Measurements from ENCODE around the gene KITLG.
"Not testable (repeated sequence)": the region's sequence is repeated elsewhere in the genome, so short reads cannot be mapped to it uniquely, and the experiment has no call there.

Gene KITLG

DNA sequence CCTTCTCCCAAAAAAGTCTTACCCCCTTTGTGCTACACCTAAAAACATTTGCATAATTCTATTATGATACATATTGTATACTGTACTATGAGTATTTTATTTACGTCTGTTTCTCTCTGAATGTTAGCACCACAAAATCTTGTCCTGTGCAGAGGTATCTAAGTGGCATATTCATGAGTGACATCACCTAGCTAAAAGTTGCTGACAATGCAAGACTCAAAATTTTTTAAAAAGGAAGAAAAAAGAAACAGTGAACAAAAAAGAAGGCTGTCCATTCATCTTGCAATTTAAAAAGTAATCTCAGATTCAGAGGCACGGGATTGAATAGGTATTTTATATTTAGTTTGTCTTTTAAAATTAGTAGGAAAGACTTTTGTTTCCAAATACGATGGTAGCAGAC lies 69.4 kb downstream of the KITLG start:
- no peak for DNase-seq
- H3K27ac ChIP-seq (ENCODE audit: low read length): no peak overlapping the region
- H3K4me1 ChIP-seq (ENCODE audit: low read length): no peaks in the 10 kb centered on the region
- H3F3A ChIP-seq (ENCODE audit: insufficient read depth, low read length): no peaks in the 10 kb centered on the region
- no peaks in the 10 kb centered on the region for H3K9me2 ChIP-seq (replicated peaks; ENCODE audit: insufficient read depth, low read length)
- no peaks in the 10 kb centered on the region for H3K9me3 ChIP-seq (replicated peaks; ENCODE audit: insufficient read depth, low read length)
- no peak overlapping the region for H2AFZ ChIP-seq (ENCODE audit: low read length)
- no peak overlapping the region for H3K4me3 ChIP-seq (ENCODE audit: low read length)
- no peaks in the 10 kb centered on the region for H3K36me3 ChIP-seq (replicated peaks; ENCODE audit: insufficient read depth, low read length)
- H4K20me1 ChIP-seq (ENCODE audit: insufficient read depth, low read length): no peaks in the 10 kb centered on the region
- no peak overlapping the region for H3K9ac ChIP-seq (ENCODE audit: low read length)
- TF ChIP-seq EZH2phosphoT487 (IDR thresholded peaks at IDR 0.05; ENCODE audit: low read length) (no peak), EZH2 (optimal IDR thresholded peaks at IDR 0.05; ENCODE audit: low read depth, low read length) (no peak)
- TF ChIP-seq, protein P1, sequence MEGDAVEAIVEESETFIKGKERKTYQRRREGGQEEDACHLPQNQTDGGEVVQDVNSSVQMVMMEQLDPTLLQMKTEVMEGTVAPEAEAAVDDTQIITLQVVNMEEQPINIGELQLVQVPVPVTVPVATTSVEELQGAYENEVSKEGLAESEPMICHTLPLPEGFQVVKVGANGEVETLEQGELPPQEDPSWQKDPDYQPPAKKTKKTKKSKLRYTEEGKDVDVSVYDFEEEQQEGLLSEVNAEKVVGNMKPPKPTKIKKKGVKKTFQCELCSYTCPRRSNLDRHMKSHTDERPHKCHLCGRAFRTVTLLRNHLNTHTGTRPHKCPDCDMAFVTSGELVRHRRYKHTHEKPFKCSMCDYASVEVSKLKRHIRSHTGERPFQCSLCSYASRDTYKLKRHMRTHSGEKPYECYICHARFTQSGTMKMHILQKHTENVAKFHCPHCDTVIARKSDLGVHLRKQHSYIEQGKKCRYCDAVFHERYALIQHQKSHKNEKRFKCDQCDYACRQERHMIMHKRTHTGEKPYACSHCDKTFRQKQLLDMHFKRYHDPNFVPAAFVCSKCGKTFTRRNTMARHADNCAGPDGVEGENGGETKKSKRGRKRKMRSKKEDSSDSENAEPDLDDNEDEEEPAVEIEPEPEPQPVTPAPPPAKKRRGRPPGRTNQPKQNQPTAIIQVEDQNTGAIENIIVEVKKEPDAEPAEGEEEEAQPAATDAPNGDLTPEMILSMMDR (IDR thresholded peaks at IDR 0.05; ENCODE audit: low read length): no peak
- H3K79me2 ChIP-seq (ENCODE audit: low read length): no peaks in the 10 kb centered on the region
- no peak overlapping the region for H3K4me2 ChIP-seq (ENCODE audit: low read depth, low read length)
- H3K27me3 ChIP-seq (replicated peaks; ENCODE audit: insufficient read depth, low read length): no peaks in the 10 kb centered on the region

DNA sequence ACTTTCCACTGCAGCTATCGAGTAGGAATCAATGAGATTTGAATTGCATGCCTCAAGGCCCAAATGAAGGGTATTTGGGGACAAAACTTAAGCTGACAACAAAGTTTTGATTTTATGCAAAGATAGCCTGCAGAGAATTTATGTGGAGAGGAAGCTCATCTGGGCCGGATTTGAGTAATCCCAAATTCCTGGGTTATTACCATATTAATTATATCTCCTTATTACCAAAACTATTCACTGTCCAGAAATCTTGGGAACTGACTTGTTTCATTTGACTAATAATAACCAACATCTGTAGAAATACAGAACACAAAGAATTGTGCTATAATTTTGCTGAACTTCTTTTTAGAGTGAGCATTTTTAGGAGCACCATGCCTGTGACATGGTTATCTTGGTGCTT lies 70.4 kb downstream of the KITLG start:
- Histone ChIP-seq H3K27me3 (replicated peaks; ENCODE audit: insufficient read depth, low read length) (no peaks in the 10 kb centered on the region), H3K9me3 (replicated peaks; ENCODE audit: insufficient read depth, low read length) (no peaks in the 10 kb centered on the region), H3K9me2 (replicated peaks; ENCODE audit: insufficient read depth, low read length) (no peaks in the 10 kb centered on the region), H3K4me3 (ENCODE audit: low read length) (no peak overlapping the region), H3K9ac (ENCODE audit: low read length) (no peak overlapping the region), H3K79me2 (ENCODE audit: low read length) (no peaks in the 10 kb centered on the region), H3K27ac (ENCODE audit: low read length) (no peak overlapping the region), H3F3A (ENCODE audit: insufficient read depth, low read length) (no peaks in the 10 kb centered on the region), H3K4me1 (ENCODE audit: low read length) (no peaks in the 10 kb centered on the region), H2AFZ (ENCODE audit: low read length) (no peak overlapping the region), H3K4me2 (ENCODE audit: low read depth, low read length) (no peak overlapping the region), H3K36me3 (replicated peaks; ENCODE audit: insufficient read depth, low read length) (no peaks in the 10 kb centered on the region), H4K20me1 (ENCODE audit: insufficient read depth, low read length) (no peaks in the 10 kb centered on the region)
- TF ChIP-seq EZH2 (optimal IDR thresholded peaks at IDR 0.05; ENCODE audit: low read depth, low read length): no peak
- TF ChIP-seq, protein P1 (IDR thresholded peaks at IDR 0.05; ENCODE audit: low read length): no peak
- TF ChIP-seq EZH2phosphoT487 (IDR thresholded peaks at IDR 0.05; ENCODE audit: low read length): no peak
- DNase-seq: no peak

DNA sequence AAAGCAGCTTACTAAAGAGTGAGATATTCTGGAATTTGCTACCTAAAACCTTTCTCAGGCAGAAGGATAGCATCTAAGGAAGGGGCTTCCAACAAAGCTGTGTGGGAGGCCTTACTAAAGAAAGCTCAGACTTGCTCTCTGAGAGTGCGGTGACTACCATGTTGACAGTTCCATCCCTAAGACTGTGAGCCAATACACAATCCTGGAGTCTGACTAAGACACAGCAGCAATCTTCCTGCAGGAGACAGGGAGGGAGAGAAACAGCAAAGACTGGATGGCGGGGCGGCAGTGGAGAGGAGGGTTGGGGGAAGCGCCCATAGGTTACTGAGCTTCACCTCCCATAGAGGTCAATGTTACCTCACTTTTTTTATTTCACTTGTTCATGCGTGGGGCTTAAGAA lies 70.9 kb downstream of the KITLG start:
- H3F3A ChIP-seq (ENCODE audit: insufficient read depth, low read length): no peaks in the 10 kb centered on the region
- H3K9me2 ChIP-seq (replicated peaks; ENCODE audit: insufficient read depth, low read length): no peaks in the 10 kb centered on the region
- no peak overlapping the region for H3K4me2 ChIP-seq (ENCODE audit: low read depth, low read length)
- DNase-seq: no peak
- no peaks in the 10 kb centered on the region for H3K79me2 ChIP-seq (ENCODE audit: low read length)
- H3K36me3 ChIP-seq (replicated peaks; ENCODE audit: insufficient read depth, low read length): no peaks in the 10 kb centered on the region
- H3K27me3 ChIP-seq (replicated peaks; ENCODE audit: insufficient read depth, low read length): no peaks in the 10 kb centered on the region
- H3K4me1 ChIP-seq (ENCODE audit: low read length): no peaks in the 10 kb centered on the region
- no peak overlapping the region for H3K4me3 ChIP-seq (ENCODE audit: low read length)
- H3K9ac ChIP-seq (ENCODE audit: low read length): no peak overlapping the region
- H2AFZ ChIP-seq (ENCODE audit: low read length): no peak overlapping the region
- H3K9me3 ChIP-seq (replicated peaks; ENCODE audit: insufficient read depth, low read length): no peaks in the 10 kb centered on the region
- TF ChIP-seq, protein P1 (IDR thresholded peaks at IDR 0.05; ENCODE audit: low read length): no peak
- H4K20me1 ChIP-seq (ENCODE audit: insufficient read depth, low read length): no peaks in the 10 kb centered on the region
- no peak overlapping the region for H3K27ac ChIP-seq (ENCODE audit: low read length)

DNA sequence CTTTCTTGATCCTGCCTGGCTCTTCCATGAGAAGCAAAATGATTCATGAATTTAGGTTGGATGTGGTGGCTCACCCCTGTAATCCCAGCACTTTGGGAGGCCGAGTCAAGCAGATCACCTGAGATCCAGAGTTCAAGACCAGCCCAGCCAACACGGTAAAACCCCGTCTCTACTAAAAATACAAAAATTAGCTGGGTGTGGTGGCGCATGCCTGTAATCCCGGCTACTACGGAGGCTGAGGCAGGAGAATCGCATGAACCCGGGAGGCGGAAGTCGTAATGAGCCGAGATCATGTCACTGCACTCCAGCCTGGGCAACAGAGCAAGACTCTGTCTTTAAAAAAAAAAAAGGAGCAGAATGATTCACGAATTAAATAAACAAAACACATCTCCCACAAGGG lies 72.4 kb downstream of the KITLG start:
- not testable (repeated sequence) for H3K4me3 ChIP-seq (ENCODE audit: low read length); H3F3A ChIP-seq (ENCODE audit: insufficient read depth, low read length); H4K20me1 ChIP-seq (ENCODE audit: insufficient read depth, low read length); H3K36me3 ChIP-seq (replicated peaks; ENCODE audit: insufficient read depth, low read length); DNase-seq; H2AFZ ChIP-seq (ENCODE audit: low read length); H3K4me2 ChIP-seq (ENCODE audit: low read depth, low read length); H3K27me3 ChIP-seq (replicated peaks; ENCODE audit: insufficient read depth, low read length); H3K9me2 ChIP-seq (replicated peaks; ENCODE audit: insufficient read depth, low read length); H3K9ac ChIP-seq (ENCODE audit: low read length); H3K9me3 ChIP-seq (replicated peaks; ENCODE audit: insufficient read depth, low read length); H3K27ac ChIP-seq (ENCODE audit: low read length); H3K79me2 ChIP-seq (ENCODE audit: low read length); H3K4me1 ChIP-seq (ENCODE audit: low read length)

Data from MM.1S (cell line).